Measurements from ENCODE around the gene PRKAR2B. TPM values are rescaled to one million over a fixed set of nuclear protein-coding genes. Genes with fewer than 3 reads are reported as not detected.

Gene PRKAR2B
- total RNA-seq, result 100 to 1,000 TPM in 2 of 4 donors, 10 to 100 TPM in 2; 89.5 to 127 (median 102) TPM

- Histone ChIP-seq H3K27ac (replicated peaks in 1 of 4) (peak within 1 kb of the TSS; percentile 91 to 93 (median 91)), H3K4me3 (peak within 1 kb of the TSS; percentile 69 to 95 (median 92)), H3K9me3 (no peaks in the 10 kb centered on the region), H3K4me1 (peaks cover 14 to 42% (median 36%) of the 10 kb centered on the region in 4 donors), H3K27me3 (no peaks in the 10 kb centered on the region), H3K36me3 (no peaks in the 10 kb centered on the region)
- intact Hi-C loops (cut with DNase I), result loop anchor here (10.0 kb wide), 1 partner anchor 100 kb away; no protein-coding TSS in a partner anchor
- peak; percentile 94 for DNase-seq (ENCODE audit: extremely low spot score)
- 3% methylated on average over 8 of the region's 110 CpGs for WGBS
- TF ChIP-seq CTCF (IDR thresholded peaks at IDR 0.05), result peak in 2 of 3 experiments; percentile 15 to 22
- TF ChIP-seq POLR2A (IDR thresholded peaks at IDR 0.05; ENCODE audit: low read depth), result no peak
- peak; percentile 49 to 67 for TF ChIP-seq POLR2AphosphoS5 (IDR thresholded peaks at IDR 0.05)
These were observed at the start of gene PRKAR2B for GRCh38 chr7:107044347-107045194. TSS of gene PRKAR2B (plus strand) at chr7:107044705. CDS start at chr7:107044908, 203 bp downstream.

GRCh38 chr7:106994833-106995232, 49.7 kb upstream of the PRKAR2B start:
- Histone ChIP-seq H3K27ac (replicated peaks in 1 of 4) (no peak overlapping the region), H3K9me3 (no peaks in the 10 kb centered on the region), H3K36me3 (no peaks in the 10 kb centered on the region), H3K4me3 (no peak overlapping the region), H3K4me1 (no peaks in the 10 kb centered on the region), H3K27me3 (no peaks in the 10 kb centered on the region)
- no peak for DNase-seq (ENCODE audit: extremely low spot score)
- 89% methylated on average over 7 of the region's 7 CpGs for WGBS
- no peak for TF ChIP-seq POLR2AphosphoS5 (IDR thresholded peaks at IDR 0.05)
- TF ChIP-seq EP300 (IDR thresholded peaks at IDR 0.05), result no peak
- no peak for TF ChIP-seq POLR2A (IDR thresholded peaks at IDR 0.05; ENCODE audit: low read depth)
- no peak for TF ChIP-seq CTCF (IDR thresholded peaks at IDR 0.05)
- intact Hi-C loops (cut with DNase I), result no loop called here

DNA sequence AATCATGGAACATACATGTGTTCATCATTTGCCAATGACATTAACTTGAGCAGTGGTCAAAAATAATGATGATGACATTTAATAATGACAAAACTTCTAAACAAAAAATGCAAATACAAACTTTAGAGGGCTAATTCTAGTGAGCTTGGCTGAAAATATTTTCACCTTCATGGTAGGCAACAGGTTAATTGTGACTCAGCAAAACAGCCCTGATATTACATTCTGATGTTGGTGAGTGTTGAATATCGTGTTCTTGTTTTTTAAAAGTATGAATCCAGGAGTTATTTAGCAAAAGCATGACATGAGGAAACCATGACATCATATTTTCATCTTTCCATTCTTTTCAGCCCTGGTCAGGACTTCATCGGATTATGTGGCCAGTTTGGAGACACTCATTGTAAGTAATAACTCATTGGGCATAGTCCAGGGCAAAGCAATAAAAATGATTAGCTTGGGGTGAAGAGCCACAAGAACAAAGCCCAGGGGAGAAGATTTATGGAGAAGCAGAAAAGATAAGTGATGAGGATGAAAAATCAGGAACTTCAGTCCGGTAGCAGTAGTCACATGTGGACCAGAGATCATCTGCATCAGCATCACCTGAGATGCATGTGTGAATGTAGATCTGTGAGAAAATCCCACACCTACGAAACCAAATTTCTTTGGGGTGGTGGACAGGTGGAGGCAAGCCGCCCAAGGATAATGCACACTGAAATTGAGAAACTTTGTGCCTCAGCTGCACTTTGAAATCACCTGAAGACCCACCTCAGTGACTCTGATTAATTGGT, 46.8 kb upstream of the PRKAR2B start:
- TF ChIP-seq CTCF (IDR thresholded peaks at IDR 0.05) (no peak), EP300 (IDR thresholded peaks at IDR 0.05) (no peak), POLR2A (IDR thresholded peaks at IDR 0.05; ENCODE audit: low read depth) (no peak), POLR2AphosphoS5 (IDR thresholded peaks at IDR 0.05) (no peak)
- H3K27me3 ChIP-seq, result no peaks in the 10 kb centered on the region
- 87% methylated on average over 5 of the region's 5 CpGs for WGBS

GRCh38 chr7:106999023-106999422, 45.5 kb upstream of the PRKAR2B start:
- Histone ChIP-seq H3K36me3 (no peaks in the 10 kb centered on the region), H3K4me3 (no peak overlapping the region), H3K27ac (replicated peaks in 1 of 4) (no peak overlapping the region), H3K27me3 (no peaks in the 10 kb centered on the region), H3K9me3 (no peaks in the 10 kb centered on the region), H3K4me1 (no peaks in the 10 kb centered on the region)
- no peak for DNase-seq (ENCODE audit: extremely low spot score)
- intact Hi-C loops (cut with DNase I), result no loop called here
- 86% methylated on average over 2 of the region's 2 CpGs for WGBS
- TF ChIP-seq EP300 (IDR thresholded peaks at IDR 0.05) (no peak), POLR2A (IDR thresholded peaks at IDR 0.05; ENCODE audit: low read depth) (no peak), POLR2AphosphoS5 (IDR thresholded peaks at IDR 0.05) (no peak), CTCF (IDR thresholded peaks at IDR 0.05) (no peak)

More for the DNA sequence above, 46.8 kb upstream of the PRKAR2B start:
- H3K36me3 ChIP-seq, result no peaks in the 10 kb centered on the region
- H3K27ac ChIP-seq (replicated peaks in 1 of 4), result no peak overlapping the region
- H3K4me1 ChIP-seq, result no peaks in the 10 kb centered on the region
- DNase-seq (ENCODE audit: extremely low spot score), result no peak
- intact Hi-C loops (cut with DNase I), result no loop called here
- H3K4me3 ChIP-seq, result no peak overlapping the region
- H3K9me3 ChIP-seq, result no peaks in the 10 kb centered on the region
